Skeletal muscle tissue (tissue), 4 donors: ENCODE results near the gene KCNN4. TPM values are rescaled to one million over a fixed set of nuclear protein-coding genes. Genes with fewer than 3 reads are reported as not detected.
A peak's percentile ranks its signal among the peaks of the same experiment; 100 is the strongest.

ENCODE experiments used
- H3K27ac ChIP-seq: one replicate; pipeline ENCODE4 v1.7.0; 2013; ENCODE audit warnings: mild to moderate bottlenecking, low read depth, low read length, inconsistent platforms
- H3K27me3 ChIP-seq, 3 donors: one replicate each; pipeline ENCODE4 v1.7.0; 2013; ENCODE audit warnings: low read length in 3 of 3; ENCODE audit not compliant: control insufficient read depth in 3 of 3, insufficient read depth in 3 of 3
- H3K36me3 ChIP-seq, 3 donors: one replicate each; pipeline ENCODE4 v1.7.0; 2013; ENCODE audit warnings: low read length in 3 of 3; ENCODE audit not compliant: control insufficient read depth in 3 of 3, insufficient read depth in 3 of 3
- H3K4me1 ChIP-seq, 3 donors: one replicate each; pipeline ENCODE4 v1.7.0; 2013; ENCODE audit warnings: low read length in 3 of 3, mild to moderate bottlenecking in 3 of 3; ENCODE audit not compliant: control insufficient read depth in 3 of 3, insufficient read depth in 3 of 3
- H3K4me3 ChIP-seq, 3 donors: one replicate each; pipeline ENCODE4 v1.7.0; 2013; ENCODE audit warnings: low read length in 3 of 3
- H3K9ac ChIP-seq, 3 donors: one replicate each; pipeline ENCODE4 v1.7.0; 2013; ENCODE audit warnings: low read length in 3 of 3, mild to moderate bottlenecking in 3 of 3, moderate library complexity in 2 of 3, low read depth in 1 of 3
- H3K9me3 ChIP-seq, 3 donors: one replicate each; pipeline ENCODE4 v1.7.0; 2013; ENCODE audit warnings: low read length in 3 of 3; ENCODE audit not compliant: control insufficient read depth in 3 of 3
- total RNA-seq: library from RNA; depleted of rRNA; stranded (reverse); fragments of >200 nt; gene quantifications from one replicate; pipeline ENCODE4 v1.2.3, GENCODE V29; 2014
- donor health status: Osteomylitis.

The KCNN4 gene
- total RNA-seq, 1 donor from 2014 or later, result 1.0 TPM

GRCh38 chr19:43726736-43727592, 53.8 kb downstream of the KCNN4 start:
- H3K36me3 ChIP-seq, result peaks cover 19 to 26% (median 25%) of the 10 kb centered on the region in 3 donors
- peak overlapping the region in 1 of 3 donors; percentile 16 for H3K9ac ChIP-seq
- no peak overlapping the region for H3K27ac ChIP-seq
- H3K4me1 ChIP-seq, result peaks cover 0 to 8% (median 5%) of the 10 kb centered on the region in 3 donors
- H3K9me3 ChIP-seq, result no peaks in the 10 kb centered on the region
- H3K27me3 ChIP-seq, result no peaks in the 10 kb centered on the region
- no peak overlapping the region for H3K4me3 ChIP-seq

GRCh38 chr19:43725468-43725867, 55.3 kb downstream of the KCNN4 start:
- Histone ChIP-seq H3K36me3 (peaks cover 7 to 16% (median 13%) of the 10 kb centered on the region in 3 donors), H3K9me3 (no peaks in the 10 kb centered on the region), H3K4me3 (no peak overlapping the region), H3K27me3 (peaks cover 3 to 5% (median 5%) of the 10 kb centered on the region in 3 donors), H3K9ac (no peak overlapping the region), H3K4me1 (peaks cover 0 to 8% (median 5%) of the 10 kb centered on the region in 3 donors), H3K27ac (no peak overlapping the region)

GRCh38 chr19:43724896-43725295, 55.9 kb downstream of the KCNN4 start:
- Histone ChIP-seq H3K9me3 (no peaks in the 10 kb centered on the region), H3K27me3 (peaks cover 3 to 6% (median 5%) of the 10 kb centered on the region in 3 donors), H3K36me3 (peaks cover 7 to 13% (median 12%) of the 10 kb centered on the region in 3 donors), H3K9ac (no peak overlapping the region), H3K4me1 (peaks cover 0 to 8% (median 5%) of the 10 kb centered on the region in 3 donors), H3K27ac (no peak overlapping the region), H3K4me3 (no peak overlapping the region)

- peaks cover 3 to 6% (median 5%) of the 10 kb centered on the region in 3 donors for H3K27me3 ChIP-seq
- no peak overlapping the region for H3K4me3 ChIP-seq
- peaks cover 2 to 4% (median 2%) of the 10 kb centered on the region in 3 donors for H3K36me3 ChIP-seq
- H3K4me1 ChIP-seq, result peaks cover 0 to 8% (median 5%) of the 10 kb centered on the region in 3 donors
- no peak overlapping the region for H3K9ac ChIP-seq
- no peak overlapping the region for H3K27ac ChIP-seq
- H3K9me3 ChIP-seq, result no peaks in the 10 kb centered on the region
These were observed 57.2 kb downstream of the KCNN4 start for GRCh38 chr19:43723588-43723987.

GRCh38 chr19:43721469-43722048, 59.2 kb downstream of the KCNN4 start:
- H3K36me3 ChIP-seq, result no peaks in the 10 kb centered on the region
- no peak overlapping the region for H3K9ac ChIP-seq
- H3K27me3 ChIP-seq, result peaks cover 3 to 10% (median 8%) of the 10 kb centered on the region in 3 donors
- no peak overlapping the region for H3K4me3 ChIP-seq
- H3K27ac ChIP-seq, result no peak overlapping the region
- H3K4me1 ChIP-seq, result no peaks in the 10 kb centered on the region
- no peaks in the 10 kb centered on the region for H3K9me3 ChIP-seq

GRCh38 chr19:43720936-43721335, 59.8 kb downstream of the KCNN4 start:
- no peaks in the 10 kb centered on the region for H3K36me3 ChIP-seq
- H3K4me3 ChIP-seq, result no peak overlapping the region
- no peaks in the 10 kb centered on the region for H3K4me1 ChIP-seq
- no peak overlapping the region for H3K9ac ChIP-seq
- no peak overlapping the region for H3K27ac ChIP-seq
- peaks cover 3 to 10% (median 8%) of the 10 kb centered on the region in 3 donors for H3K27me3 ChIP-seq
- no peaks in the 10 kb centered on the region for H3K9me3 ChIP-seq

- no peaks in the 10 kb centered on the region for H3K4me1 ChIP-seq
These were observed 60.9 kb downstream of the KCNN4 start for GRCh38 chr19:43719918-43720317.

GRCh38 chr19:43719378-43719868, 61.4 kb downstream of the KCNN4 start:
- no peak overlapping the region for H3K4me3 ChIP-seq
- H3K9ac ChIP-seq, result no peak overlapping the region
- H3K36me3 ChIP-seq, result no peaks in the 10 kb centered on the region
- H3K27ac ChIP-seq, result no peak overlapping the region
- no peaks in the 10 kb centered on the region for H3K9me3 ChIP-seq
- peaks cover 3 to 10% (median 8%) of the 10 kb centered on the region in 3 donors for H3K27me3 ChIP-seq
- no peaks in the 10 kb centered on the region for H3K4me1 ChIP-seq

More at GRCh38 chr19:43719918-43720317, 60.9 kb downstream of the KCNN4 start:
- no peak overlapping the region for H3K4me3 ChIP-seq
- no peak overlapping the region for H3K27ac ChIP-seq
- H3K9ac ChIP-seq, result no peak overlapping the region
- H3K9me3 ChIP-seq, result no peaks in the 10 kb centered on the region
- H3K36me3 ChIP-seq, result no peaks in the 10 kb centered on the region
- peaks cover 3 to 10% (median 8%) of the 10 kb centered on the region in 3 donors for H3K27me3 ChIP-seq

- H3K9me3 ChIP-seq, result no peaks in the 10 kb centered on the region
- H3K4me3 ChIP-seq, result no peak overlapping the region
- H3K4me1 ChIP-seq, result no peaks in the 10 kb centered on the region
- no peaks in the 10 kb centered on the region for H3K36me3 ChIP-seq
- no peak overlapping the region for H3K9ac ChIP-seq
- peaks cover 3 to 10% (median 8%) of the 10 kb centered on the region in 3 donors for H3K27me3 ChIP-seq
- H3K27ac ChIP-seq, result no peak overlapping the region
These were observed 62.0 kb downstream of the KCNN4 start for GRCh38 chr19:43718627-43719377.
